Activated T-cell treated with anti-CD3 and anti-CD28 coated beads, Interleukin-2, amount 50 U/mL, for 1 hour (primary cell): ENCODE data around the gene CD300LG.
"Not testable (repeated sequence)": the region's sequence is repeated elsewhere in the genome, so short reads cannot be mapped to it uniquely, and the experiment has no call there.

Experiments
- DNase-seq: peaks from one replicate; pipeline ENCODE4 v3.0.0-alpha.2; 2020

CD300LG gene

GRCh38 chr17:43826206-43826605, 20.8 kb upstream of the CD300LG start:
- DNase-seq, result no peak

DNA sequence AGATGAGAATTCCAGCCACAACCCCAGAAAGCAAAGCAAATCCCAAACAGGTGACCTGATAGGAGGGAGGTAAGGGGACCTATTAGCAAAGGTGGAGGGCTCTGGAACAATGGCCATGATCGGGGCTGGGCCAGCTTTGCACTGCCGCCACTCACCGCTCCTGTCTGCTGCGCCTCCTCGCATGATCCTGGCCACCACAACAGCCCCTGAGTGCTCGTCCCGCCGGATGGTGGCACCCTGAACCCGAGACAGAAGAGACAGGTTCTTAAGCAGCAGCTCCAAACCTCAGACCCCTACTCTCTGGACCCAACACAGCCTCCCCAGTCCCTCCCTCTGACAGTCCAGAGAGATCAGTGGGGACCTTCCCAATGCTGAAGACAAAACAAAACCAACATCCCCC, 19.4 kb upstream of the CD300LG start:
- DNase-seq, result no peak

- DNase-seq, result no peak
These were observed 17.2 kb upstream of the CD300LG start for GRCh38 chr17:43829738-43830137.

DNA sequence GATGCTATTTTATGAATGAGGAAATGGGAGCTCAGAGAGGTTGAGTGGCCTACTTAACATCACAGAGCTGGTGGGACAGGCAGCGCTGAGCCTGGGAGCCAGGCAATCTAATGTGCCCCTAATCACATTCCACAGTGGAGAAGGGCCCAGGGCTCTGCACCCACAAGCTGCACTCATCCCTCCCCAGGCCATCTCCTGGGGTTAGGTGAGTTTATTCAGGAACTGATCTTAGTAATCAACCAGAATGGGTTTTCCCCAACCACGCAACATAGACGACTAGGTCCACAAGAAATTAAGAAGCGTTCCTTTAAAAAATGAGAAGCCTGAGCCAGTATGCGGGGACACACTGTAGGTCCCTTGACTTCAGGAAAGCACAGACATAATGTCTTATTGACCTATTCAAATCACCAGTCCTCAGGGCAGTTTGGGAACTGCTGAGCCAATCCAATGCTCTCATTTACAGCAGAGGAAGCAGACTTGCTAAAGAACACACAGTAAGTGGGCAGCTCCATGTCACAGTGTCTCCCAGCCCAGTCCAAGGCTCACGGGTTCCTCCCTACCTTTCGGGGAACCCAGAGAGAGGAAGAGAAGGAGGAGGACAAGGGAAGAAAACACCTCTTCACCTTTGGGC, 16.4 kb upstream of the CD300LG start:
- no peak for DNase-seq

DNA sequence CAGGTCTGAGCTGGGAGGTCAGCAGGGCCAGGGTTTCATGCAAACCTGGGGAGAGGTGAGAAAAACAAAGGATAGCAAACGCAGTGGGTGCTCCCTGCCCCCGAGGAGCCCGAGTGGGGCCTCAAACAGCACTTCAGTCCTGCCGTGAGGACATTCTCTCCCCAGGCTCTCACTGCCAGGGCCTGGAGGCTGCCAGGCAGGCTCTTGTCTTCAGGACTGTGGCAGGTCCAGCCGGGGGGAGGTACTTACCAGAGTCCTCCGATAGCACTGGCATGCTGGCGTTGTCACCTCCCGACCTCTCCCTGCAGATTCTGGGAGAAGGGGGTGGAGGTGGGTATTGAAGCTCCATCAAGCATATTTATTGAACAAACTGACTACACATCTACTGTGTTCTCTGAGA, 15.3 kb upstream of the CD300LG start:
- DNase-seq, result no peak

DNA sequence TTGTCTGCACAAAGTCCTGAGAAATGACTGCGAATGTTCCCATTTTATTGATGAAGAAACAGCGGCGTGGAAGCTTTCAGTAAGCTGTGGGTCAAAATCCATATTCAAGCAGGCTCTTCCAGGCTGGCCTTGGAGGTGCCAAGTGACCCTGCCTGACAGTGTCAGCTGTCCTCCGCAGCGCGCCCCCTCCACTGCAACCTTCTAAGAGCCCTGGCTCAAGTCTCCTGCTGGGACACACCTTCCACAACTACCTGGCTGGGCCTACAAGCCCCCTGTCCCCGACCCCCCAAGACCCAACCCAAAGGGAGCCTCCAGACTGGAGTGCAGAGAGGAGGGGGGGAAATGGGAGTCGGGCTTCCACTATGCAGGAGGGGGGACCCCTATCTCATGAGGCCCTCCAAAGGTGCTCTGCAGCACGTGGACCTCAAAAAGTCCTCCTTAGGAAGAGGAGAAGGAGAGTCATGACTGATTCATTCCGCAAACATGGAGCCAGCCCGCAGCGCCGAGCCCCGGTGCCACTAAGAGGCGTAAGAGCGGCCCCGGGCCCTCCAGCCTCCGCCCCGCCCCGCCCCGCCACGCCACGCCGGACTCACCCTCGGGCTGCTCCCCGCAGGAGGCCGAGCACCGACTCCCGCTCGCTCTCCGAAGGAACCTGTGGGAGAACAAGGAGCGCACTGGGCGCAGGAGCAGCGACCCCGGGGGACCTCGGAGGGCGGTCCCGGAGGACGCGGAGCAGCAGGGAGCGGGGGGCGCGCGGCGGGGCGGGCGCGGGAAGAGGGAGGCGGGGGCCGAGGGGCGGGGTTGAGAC, 14.6 kb upstream of the CD300LG start:
- peak; percentile 27 for DNase-seq

DNA sequence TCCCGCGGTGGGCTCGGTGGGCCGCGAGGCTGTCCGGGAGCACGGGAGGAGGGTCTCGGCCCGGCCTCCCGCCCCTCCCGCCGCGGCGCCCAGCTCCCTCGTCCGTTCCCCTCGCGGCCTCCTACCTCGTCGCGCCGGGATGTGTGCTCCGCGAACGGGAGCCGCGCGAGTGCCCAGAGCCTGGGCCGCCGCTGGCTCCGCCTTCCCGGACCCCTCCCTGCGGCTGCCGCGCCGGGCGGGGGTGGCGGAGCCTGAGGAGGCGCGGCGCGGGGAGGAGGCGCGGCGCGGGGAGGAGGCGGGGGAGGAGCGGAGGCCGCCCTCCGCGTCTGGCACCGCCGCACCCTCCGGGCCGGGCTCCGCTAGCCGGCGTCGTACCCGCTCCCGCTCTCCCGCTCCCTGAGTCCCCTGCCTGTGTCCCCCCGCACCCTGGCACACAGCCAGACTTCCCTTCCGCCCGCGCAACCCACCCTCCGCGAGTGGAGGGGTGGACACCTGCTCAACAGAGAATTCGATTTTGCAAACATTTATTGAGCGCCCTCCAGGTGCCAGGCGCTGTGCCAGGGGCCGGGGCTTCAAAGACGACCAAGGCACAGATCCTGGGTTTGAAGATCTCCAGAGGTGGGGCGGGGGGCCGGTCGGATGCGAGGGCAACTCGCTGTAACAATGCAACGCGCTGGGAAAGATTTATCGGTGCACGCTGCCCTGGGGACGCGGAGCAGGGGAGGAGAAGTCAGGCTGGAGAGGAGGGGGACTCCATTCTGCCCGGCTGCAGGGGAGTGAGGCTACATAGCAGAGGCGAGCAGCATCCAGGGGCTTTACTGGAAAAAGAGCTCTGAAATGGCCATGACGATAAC, 13.8 kb upstream of the CD300LG start, which contains the start of gene MPP3:
Gene MPP3, minus strand, starts transcription at position 171 of the 854 bp plus-strand sequence. CDS start 1,240 bp downstream, outside the sequence.
- DNase-seq, result peak; percentile 64

- no peak for DNase-seq
These were observed 12.9 kb upstream of the CD300LG start for GRCh38 chr17:43834106-43834505.

- no peak for DNase-seq
These were observed 7.3 kb upstream of the CD300LG start for GRCh38 chr17:43839670-43840108.

- DNase-seq, result no peak
These were observed 6.2 kb upstream of the CD300LG start for GRCh38 chr17:43840814-43841213.

DNA sequence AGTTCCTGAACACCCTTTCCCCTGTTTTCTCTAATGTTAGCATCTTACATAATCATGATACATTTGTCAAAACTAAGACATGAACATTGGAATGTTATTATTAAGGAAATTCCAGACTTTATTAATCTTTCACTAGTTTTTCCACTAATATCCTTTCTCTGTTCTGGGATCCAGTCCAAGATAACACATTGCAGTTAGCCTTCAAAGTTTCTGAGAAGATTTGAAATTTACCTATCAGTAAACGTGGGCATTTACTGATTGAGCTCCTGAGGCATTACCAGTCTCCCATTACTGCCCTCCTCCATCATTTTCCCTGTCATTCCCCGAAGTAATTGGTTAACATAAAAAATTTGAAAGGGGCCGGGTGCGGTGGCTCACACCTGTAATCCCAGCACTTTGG, 5.7 kb upstream of the CD300LG start:
- DNase-seq, result no peak

DNA sequence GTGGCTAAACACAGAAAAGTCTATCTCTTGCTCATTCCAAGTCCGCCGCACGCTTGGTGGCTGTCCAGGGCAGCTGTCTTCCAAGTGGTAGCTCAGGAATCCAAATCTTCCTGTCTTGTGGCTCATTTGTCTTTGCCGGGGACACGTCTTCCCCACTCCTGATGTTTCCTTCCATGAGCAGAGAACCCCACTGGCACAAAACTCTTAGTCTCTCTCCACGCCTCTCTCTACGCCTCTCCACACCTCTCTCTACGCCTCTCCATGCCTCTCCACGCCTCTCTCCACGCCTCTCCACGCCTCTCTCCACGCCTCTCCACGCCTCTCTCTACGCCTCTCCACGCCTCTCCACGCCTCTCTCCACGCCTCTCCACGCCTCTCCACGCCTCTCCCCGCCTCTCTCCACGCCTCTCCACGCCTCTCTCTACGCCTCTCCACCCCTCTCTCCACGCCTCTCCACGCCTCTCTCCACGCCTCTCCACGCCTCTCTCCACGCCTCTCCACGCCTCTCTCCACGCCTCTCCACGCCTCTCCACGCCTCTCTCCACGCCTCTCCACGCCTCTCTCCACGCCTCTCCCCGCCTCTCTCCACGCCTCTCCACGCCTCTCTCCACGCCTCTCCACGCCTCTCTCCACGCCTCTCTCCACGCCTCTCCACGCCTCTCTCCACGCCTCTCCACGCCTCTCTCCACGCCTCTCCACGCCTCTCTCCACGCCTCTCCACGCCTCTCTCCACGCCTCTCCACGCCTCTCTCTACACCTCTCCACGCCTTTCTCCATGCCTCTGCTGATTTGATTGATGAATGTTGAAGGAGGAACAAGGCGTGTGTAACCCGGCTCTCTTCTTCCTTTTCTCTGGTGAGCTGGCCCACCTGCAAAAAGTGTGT, 4.6 kb upstream of the CD300LG start:
- not testable (repeated sequence) for DNase-seq

GRCh38 chr17:43842975-43843325, 4.0 kb upstream of the CD300LG start:
- no peak for DNase-seq

GRCh38 chr17:43844241-43844640, 2.7 kb upstream of the CD300LG start:
- DNase-seq, result no peak

- no peak for DNase-seq
These were observed 1.2 kb upstream of the CD300LG start for GRCh38 chr17:43845766-43846165.

DNA sequence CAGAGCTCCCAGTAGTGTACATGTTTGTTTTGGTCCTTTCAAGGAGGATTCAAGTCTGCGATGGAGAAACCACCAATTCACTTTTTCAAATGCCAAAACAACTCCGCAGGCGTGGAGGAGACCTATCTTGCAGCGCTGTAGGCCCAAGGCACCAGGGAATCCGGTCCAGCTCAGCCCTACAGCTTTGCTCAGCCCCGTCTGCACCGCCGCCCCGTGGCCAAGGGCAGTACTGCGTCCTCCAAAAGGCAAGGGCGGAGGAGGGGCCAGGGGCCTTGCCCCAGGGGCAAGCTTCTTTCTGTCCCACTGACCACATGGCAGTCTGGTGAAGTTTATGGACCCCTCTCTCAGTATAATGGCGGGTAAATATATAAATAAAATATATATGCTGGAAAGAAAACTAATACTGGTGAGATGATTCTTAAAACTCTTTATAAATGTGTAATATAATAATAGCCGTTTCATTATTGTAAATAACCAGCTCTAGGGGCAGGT, 709 bp upstream of the CD300LG start:
- peak; percentile 83 for DNase-seq

- no peak for DNase-seq
These were observed 1.6 kb downstream of the CD300LG start for GRCh38 chr17:43848601-43849000.

GRCh38 chr17:43849116-43849515, 2.1 kb downstream of the CD300LG start:
- no peak for DNase-seq

GRCh38 chr17:43852571-43852970, 5.6 kb downstream of the CD300LG start:
- no peak for DNase-seq

DNA sequence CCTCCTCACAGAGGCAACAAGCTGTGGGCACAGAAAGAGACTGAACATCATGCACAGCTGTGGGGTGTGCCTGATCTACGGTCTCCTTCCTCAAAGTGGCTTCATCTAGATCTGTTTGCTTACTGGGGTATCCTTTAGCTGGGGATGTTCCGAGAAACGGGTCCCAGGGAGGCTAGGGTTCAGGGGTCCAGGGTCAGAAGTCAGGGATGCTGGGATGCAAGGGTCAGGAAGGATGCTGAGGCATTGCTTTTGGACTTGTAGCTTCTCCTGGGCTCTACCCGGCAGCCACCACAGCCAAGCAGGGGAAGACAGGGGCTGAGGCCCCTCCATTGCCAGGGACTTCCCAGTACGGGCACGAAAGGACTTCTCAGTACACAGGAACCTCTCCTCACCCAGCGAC, 6.6 kb downstream of the CD300LG start:
- no peak for DNase-seq

- no peak for DNase-seq
These were observed 7.5 kb downstream of the CD300LG start for GRCh38 chr17:43854498-43854897.

DNA sequence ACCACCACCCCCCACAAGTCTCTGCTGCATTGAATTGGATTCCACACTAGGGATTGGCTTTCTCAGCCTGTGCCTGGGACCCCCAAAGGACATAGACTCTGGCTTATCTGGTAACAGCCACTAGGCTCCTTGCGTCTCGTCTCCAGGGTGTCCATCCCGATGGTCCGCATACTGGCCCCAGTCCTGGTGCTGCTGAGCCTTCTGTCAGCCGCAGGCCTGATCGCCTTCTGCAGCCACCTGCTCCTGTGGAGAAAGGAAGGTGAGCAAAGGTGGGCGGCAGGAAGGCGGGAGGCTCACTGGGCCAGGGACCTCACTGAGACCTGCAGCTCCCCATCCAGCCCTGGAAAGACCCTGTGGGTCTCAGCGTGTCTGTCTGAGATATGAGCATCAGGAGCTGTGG, 8.1 kb downstream of the CD300LG start:
- no peak for DNase-seq
